CD4-positive, alpha-beta T cell treated with Interleukin-2 at 100 ng/mL for 4 hours (primary cell): ENCODE data around the gene LIN28B.
A peak's percentile ranks its signal among the peaks of the same experiment; 100 is the strongest.
"Not testable (repeated sequence)": the region's sequence is repeated elsewhere in the genome, so short reads cannot be mapped to it uniquely, and the experiment has no call there.

Experiments
- DNase-seq: peaks from one replicate; pipeline ENCODE4 v3.0.0-alpha.2; 2020; ENCODE audit warnings: low spot score

Gene LIN28B, protein sequence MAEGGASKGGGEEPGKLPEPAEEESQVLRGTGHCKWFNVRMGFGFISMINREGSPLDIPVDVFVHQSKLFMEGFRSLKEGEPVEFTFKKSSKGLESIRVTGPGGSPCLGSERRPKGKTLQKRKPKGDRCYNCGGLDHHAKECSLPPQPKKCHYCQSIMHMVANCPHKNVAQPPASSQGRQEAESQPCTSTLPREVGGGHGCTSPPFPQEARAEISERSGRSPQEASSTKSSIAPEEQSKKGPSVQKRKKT

GRCh38 chr6:104956731-104957294 lies at the start of gene LIN28B:
Gene LIN28B (plus strand): TSS chr6:104957107. CDS start chr6:104957251, 144 bp downstream.
- no peak for DNase-seq

DNA sequence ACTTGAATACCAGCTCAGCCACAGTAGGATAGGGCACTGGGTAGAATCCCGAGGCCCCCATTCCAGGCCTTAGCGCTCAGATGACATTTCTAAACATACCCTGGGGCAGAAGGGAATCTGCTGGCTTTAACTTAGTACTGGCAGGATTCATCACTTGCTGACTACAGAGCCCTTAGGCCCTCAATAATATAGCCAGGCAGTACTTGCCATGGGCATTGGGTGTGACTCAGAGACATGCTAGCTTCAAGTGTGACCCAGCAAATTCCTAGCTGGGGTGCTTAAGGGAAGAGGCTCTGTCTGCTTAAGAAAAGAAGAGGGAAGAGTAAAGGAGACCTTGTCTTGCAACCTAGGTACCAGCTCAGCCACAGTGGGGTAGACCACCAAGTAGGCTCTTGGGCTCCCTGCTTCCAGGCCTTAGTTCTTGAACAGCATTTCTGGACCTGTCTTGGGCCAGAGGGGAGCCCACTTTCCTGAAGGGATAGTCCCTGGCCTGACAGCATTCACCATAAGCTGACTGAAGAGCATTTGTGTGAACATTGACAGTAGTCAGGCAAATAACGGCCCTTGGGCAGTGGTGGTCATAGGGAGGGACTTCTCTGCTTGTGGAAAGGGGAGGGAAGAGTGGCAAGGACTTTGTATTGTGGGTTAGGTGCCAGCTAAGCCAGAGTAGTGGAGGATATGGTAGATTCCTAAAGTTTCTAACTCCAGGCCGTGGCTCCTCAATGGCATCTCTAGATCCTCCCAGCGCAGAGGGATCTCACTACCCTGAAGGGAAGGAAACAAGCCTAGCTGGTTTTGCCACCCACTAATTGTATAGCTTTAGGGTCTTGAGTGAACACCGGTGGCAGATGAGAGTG lies 48.6 kb upstream of the LIN28B start:
- no peak for DNase-seq

DNA sequence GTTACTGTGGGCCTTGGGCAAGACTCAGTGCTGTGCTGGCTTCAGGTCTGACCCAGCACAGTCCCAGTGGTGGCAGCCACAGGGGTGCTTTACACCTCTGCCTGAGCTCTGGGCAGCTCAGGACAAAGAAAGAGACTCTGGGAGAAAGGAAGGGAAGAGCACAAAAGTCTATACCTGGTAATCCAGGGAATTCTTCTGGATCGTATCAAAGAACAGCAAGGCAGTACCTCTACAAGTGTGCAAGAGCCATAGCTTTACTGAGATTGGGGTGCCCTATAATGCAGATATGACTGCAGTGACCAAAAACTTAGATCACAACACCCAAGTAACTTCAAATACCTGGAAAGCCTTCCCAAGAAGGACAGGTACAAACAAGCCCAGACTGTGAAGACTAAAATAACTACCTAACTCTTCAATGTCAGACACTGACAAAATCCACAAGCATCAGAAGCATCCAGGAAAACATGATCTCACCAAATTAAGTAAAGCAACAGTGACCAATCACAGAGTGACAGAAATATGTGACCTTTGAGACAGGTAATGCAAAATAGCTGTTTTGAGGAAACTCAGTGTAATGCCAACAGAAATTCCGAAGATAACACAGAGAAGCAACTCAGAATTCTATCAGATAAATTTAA lies 47.9 kb upstream of the LIN28B start:
- no peak for DNase-seq

DNA sequence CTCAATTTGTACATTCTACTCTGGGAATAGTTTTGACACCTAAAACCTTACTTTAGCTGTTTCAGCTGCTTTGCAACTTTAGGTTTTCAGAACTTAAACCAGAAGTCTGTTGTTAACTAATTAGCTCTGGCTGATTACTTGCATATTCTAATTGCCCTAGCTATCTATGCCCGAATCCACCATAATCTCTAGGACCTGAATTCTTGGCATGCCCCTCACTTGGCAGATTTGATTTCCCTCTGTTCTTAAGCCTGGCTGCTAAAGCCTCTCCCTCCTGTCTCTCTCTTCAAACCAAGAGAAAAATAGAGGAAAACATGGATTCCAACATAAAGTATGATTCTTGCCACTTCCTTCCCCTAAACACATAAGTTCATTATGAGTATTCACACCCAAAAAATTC lies 35.0 kb upstream of the LIN28B start:
- no peak for DNase-seq

DNA sequence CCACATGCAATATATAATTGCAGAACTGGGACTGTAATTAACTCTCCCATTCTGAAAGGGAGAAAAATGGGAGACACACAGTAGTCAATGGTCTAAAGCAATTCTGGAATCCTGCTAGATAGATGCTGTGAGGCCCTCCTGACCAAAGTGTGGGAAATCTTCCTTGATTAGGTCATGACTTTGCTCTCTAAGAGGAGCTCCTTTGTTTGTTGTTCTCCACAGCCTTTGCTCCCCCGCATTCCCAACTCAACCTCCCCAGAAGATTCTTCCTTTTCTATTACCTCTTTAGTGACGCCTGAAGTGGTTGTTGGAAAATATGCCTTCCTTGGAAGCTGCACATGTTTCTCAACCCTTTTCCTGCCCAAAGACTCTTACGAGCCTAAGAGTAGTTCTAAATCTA lies 28.8 kb upstream of the LIN28B start:
- DNase-seq: no peak

DNA sequence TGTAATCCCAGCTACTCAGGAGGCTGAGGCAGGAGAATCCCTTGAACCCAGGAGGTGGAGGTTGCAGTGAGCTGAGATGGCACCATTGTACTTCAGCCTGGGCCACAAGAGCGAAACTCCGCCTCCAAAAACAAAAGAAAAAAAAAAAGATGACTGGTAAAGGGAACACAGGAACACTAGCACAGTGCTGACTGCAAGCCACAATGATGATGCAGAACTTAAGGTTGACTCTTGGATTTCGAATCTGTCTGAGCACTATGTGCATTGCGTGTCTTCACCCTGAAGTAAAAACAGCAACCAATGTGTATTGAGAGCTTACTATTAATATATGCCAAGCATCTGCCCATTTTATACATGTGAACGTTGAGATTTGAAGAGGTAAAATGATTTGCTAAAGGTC lies 27.6 kb upstream of the LIN28B start:
- DNase-seq: no peak

- no peak for DNase-seq
Observed at GRCh38 chr6:104930939-104931338, 26.0 kb upstream of the LIN28B start.

GRCh38 chr6:104936766-104937535 lies 20.0 kb upstream of the LIN28B start:
- DNase-seq: no peak

- DNase-seq: no peak
Observed at GRCh38 chr6:104940238-104940892, 16.5 kb upstream of the LIN28B start.

DNA sequence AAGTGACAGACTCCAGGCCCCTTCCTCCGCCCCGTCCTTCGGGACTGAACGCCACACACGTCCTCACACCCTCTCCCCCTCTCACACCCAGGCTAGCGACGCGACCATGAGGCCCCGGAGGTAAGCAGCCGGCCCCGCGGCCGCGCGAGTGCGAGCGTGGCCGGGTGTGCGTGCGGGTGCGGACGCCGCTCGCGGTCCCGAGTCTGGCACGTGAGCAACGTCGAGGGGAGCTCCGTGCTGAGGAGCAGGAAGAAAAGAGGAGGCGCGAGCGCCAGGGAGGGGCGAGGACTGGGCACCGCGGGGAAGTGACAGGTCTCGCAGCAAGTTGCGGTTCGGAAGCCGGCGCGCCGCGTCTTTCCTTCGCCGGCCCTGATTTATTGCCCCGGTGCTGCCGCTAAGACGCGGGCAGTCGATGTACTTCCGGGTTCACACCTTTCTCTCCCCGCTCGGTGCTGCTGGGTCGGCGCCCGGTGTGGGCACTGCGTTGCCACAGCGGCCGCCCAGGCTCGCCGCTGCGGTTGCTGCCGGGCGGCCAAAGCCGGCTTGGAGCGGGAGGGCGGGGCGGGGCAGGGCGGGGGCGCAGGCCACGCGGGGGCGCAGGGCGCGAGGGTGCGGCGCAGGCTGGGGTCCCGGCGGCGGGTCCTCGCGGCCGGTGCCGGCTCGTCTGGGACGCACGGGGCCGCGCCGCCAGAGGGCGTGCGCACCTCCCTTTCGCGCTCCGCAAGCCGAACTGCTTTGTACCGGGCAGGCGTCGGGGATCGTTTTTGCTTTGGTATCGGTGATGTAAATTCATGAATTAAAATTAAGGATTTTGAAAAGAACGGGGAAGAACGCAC lies 15.8 kb upstream of the LIN28B start:
- DNase-seq: peak; percentile 8

- DNase-seq: no peak
Observed at GRCh38 chr6:104941729-104942091, 15.2 kb upstream of the LIN28B start.

DNA sequence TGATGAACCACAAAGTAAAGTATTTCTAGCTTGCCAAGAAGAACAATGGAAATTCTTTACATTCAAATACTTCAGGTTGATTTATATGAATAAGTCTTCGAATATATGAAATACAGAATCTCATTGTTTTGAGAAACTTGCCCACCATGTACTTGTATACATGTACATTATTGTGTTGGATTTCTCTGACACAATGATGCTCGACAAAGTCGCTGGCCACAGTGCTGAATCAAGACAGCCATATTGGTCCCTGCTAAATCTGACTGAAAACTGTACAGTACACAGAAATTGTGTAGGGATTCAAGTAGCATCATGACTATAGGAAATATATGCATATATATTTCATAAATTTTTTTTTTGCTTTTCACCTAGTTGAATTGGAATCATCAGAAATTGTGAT lies 13.1 kb upstream of the LIN28B start:
- no peak for DNase-seq

DNA sequence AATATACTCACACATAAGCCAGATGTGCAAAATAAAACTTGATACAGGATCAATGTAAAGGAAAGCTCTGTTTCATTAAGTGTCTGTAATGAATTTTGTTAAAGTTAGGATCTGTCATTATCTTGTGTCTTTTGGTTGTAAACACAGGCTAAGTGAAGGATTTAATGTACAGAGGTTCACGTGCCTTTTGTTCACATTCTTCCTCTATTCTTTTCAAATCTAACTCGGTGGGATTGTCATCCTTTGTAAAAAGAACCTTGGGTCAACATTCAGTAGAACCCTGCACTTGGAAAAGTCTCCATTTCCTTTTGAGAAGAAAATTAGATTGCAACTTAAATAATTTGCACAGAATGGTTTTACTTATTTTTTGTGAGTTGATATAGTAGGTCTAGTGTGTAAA lies 7.7 kb upstream of the LIN28B start:
- no peak for DNase-seq

GRCh38 chr6:104951677-104952076 lies 5.2 kb upstream of the LIN28B start:
- DNase-seq: no peak

DNA sequence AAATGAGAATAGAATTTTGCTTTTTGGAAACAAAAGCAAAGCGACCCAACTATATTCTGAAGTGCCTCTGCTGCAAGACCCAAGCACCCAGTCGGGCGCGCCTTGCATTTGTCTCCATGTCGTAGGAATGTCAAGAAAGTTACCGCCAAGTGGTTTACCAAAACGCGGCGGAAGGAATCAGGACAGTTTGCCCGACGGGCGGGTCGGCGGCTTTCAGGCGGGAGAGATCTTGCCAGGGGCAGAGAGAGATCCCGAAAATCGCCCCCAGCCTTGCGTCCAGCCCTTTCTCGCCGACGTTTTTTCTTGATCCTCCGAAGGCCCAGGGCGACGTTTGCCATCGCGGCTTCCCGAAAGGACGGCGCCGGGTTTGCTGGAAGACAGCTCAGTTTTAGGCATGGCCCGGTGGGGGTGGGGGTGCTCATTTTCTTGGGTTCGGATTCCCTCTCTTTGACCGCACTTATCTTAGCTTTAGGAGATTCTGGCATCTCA lies 4.0 kb upstream of the LIN28B start:
- no peak for DNase-seq

- DNase-seq: not testable (repeated sequence)
Observed at GRCh38 chr6:104953400-104954189, 3.3 kb upstream of the LIN28B start.

GRCh38 chr6:104954190-104954797 lies 2.6 kb upstream of the LIN28B start:
- no peak for DNase-seq

DNA sequence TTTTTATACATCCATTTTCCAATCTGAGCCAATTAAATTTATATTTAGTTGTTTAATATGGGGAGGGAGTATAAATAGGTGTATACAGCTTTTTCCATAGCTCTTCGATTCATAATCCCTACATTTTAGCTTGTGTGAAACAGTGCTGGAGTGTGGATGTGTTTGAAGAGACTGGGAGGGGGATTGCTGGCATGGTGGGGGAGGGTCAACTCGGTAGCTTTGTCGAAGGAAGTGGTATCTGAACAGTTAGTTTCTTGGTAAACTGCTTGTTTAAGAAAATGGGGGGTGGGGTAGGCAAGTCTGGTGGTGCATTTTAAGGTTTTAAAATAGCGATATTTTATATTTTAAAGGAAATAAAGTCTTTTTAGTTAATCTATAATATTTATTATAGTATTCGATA lies 1.4 kb upstream of the LIN28B start:
- no peak for DNase-seq
